DOHH2 (cell line): Measurements from ENCODE around the gene TCF12.
"Not testable (repeated sequence)": the region's sequence is repeated elsewhere in the genome, so short reads cannot be mapped to it uniquely, and the experiment has no call there.

ENCODE experiments used
- H3F3A ChIP-seq: fragments of 200-600 bp; sonication (generic), shearing (Covaris generic); 2 replicates; pipeline ENCODE4 v1.6.0; 2016; ENCODE audit warnings: antibody characterized with exemption, mild to moderate bottlenecking; ENCODE audit not compliant: control insufficient read depth, insufficient read depth
- H3K27ac ChIP-seq: fragments of 200-600 bp; sonication (generic); 2 replicates; pipeline ENCODE4 v1.5.1; 2014; ENCODE audit warnings: low read depth, mild to moderate bottlenecking, low read length, moderate library complexity
- H3K27me3 ChIP-seq: fragments of 200-600 bp; sonication (generic); 2 replicates; pipeline ENCODE4 v1.6.1; 2014; ENCODE audit warnings: mild to moderate bottlenecking, low read length, mixed read lengths; ENCODE audit not compliant: control insufficient read depth
- H3K36me3 ChIP-seq: fragments of 200-600 bp; sonication (generic); 2 replicates; pipeline ENCODE4 v1.6.1; 2014; ENCODE audit warnings: mild to moderate bottlenecking, low read length, moderate library complexity, mixed read lengths; ENCODE audit not compliant: control insufficient read depth
- H3K4me1 ChIP-seq: fragments of 200-600 bp; sonication (generic); 2 replicates; pipeline ENCODE4 v1.6.1; 2014; ENCODE audit warnings: mild to moderate bottlenecking, low read length, mixed read lengths; ENCODE audit not compliant: control insufficient read depth
- H3K4me2 ChIP-seq: fragments of 200-600 bp; sonication (generic); 2 replicates; pipeline ENCODE4 v1.6.0; 2014; ENCODE audit warnings: mild to moderate bottlenecking, low read length, moderate library complexity
- H3K4me3 ChIP-seq: fragments of 200-600 bp; sonication (generic); 2 replicates; pipeline ENCODE4 v1.5.1; 2014; ENCODE audit warnings: mild to moderate bottlenecking, low read length, mixed read lengths
- H3K79me2 ChIP-seq: fragments of 200-600 bp; sonication (generic); 2 replicates; pipeline ENCODE4 v1.6.1; 2014; ENCODE audit warnings: mild to moderate bottlenecking, low read length, mixed read lengths; ENCODE audit not compliant: control insufficient read depth
- H3K9me2 ChIP-seq: fragments of 200-600 bp; sonication (generic); replicated peaks from 2 replicates; pipeline ENCODE4 v1.6.1; 2014; ENCODE audit warnings: mild to moderate bottlenecking, low read length, mixed read lengths; ENCODE audit not compliant: control insufficient read depth
- H3K9me3 ChIP-seq: fragments of 200-600 bp; sonication (generic); 2 replicates; pipeline ENCODE4 v1.6.1; 2014; ENCODE audit warnings: antibody characterized with exemption, low read length, mixed read lengths; ENCODE audit not compliant: control insufficient read depth, insufficient read depth
- H4K20me1 ChIP-seq: fragments of 200-600 bp; sonication (generic); 2 replicates; pipeline ENCODE4 v1.6.0; 2014; ENCODE audit warnings: low read depth, mild to moderate bottlenecking, antibody characterized with exemption, low read length, moderate library complexity; ENCODE audit not compliant: control insufficient read depth, insufficient read depth
- EZH2phosphoT487 ChIP-seq: fragments of 200-600 bp; sonication (generic); IDR thresholded peaks from 2 replicates; pipeline ENCODE4 v1.6.1; 2017; ENCODE audit warnings: borderline replicate concordance, mild to moderate bottlenecking, antibody characterized with exemption, low read length, moderate library complexity, mixed read lengths
- TF ChIP-seq, protein P1 (sequence below): fragments of 200-600 bp; sonication (generic); IDR thresholded peaks from one replicate; pipeline ENCODE4 v1.5.1; 2014; ENCODE audit warnings: antibody characterized with exemption, mild to moderate bottlenecking, low read depth, low read length; ENCODE audit not compliant: poor library complexity, severe bottlenecking

TCF12 gene

GRCh38 chr15:57148262-57148661 is 229.8 kb downstream of the TCF12 start:
- no peak for TF ChIP-seq EZH2phosphoT487
- TF ChIP-seq, protein P1, sequence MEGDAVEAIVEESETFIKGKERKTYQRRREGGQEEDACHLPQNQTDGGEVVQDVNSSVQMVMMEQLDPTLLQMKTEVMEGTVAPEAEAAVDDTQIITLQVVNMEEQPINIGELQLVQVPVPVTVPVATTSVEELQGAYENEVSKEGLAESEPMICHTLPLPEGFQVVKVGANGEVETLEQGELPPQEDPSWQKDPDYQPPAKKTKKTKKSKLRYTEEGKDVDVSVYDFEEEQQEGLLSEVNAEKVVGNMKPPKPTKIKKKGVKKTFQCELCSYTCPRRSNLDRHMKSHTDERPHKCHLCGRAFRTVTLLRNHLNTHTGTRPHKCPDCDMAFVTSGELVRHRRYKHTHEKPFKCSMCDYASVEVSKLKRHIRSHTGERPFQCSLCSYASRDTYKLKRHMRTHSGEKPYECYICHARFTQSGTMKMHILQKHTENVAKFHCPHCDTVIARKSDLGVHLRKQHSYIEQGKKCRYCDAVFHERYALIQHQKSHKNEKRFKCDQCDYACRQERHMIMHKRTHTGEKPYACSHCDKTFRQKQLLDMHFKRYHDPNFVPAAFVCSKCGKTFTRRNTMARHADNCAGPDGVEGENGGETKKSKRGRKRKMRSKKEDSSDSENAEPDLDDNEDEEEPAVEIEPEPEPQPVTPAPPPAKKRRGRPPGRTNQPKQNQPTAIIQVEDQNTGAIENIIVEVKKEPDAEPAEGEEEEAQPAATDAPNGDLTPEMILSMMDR, result no peak
- Histone ChIP-seq H3K27me3 (no peaks in the 10 kb centered on the region), H3K4me3 (no peak overlapping the region), H3K4me1 (peaks cover 21% of the 10 kb centered on the region), H3K79me2 (peaks cover 5% of the 10 kb centered on the region), H3K9me3 (no peaks in the 10 kb centered on the region), H3F3A (0 out of 2 replicates have a peak, but pooled peaks cover under 1% of the 10 kb centered on the region), H3K36me3 (peaks cover 11% of the 10 kb centered on the region; the same call in 1 of the 2 replicates), H3K9me2 (no peaks in the 10 kb centered on the region), H4K20me1 (no peaks in the 10 kb centered on the region; the same call in 1 of the 2 replicates), H3K4me2 (no peak overlapping the region), H3K27ac (no peak overlapping the region)

DNA sequence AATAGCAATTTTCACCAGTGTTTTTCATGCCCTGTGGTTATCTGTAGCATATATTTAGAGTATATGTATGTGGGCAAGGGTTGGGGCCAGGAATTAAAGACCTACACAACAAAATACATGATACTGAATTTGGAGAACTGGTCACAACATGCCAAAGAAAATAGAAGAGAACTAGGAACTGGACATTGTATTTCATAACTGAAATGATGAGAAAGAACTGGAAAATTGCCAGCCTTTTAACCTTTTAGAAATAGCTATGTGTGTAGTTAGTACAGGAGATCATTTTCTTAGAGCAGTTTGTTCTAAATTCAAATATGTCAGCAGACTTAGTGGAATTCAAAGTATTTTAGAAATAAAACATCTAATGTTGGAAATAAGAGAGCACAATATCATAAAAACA is 230.8 kb downstream of the TCF12 start:
- TF ChIP-seq EZH2phosphoT487, result no peak
- TF ChIP-seq, protein P1, result no peak
- H3K9me2 ChIP-seq, result no peaks in the 10 kb centered on the region
- no peak overlapping the region for H3K4me2 ChIP-seq
- H3K9me3 ChIP-seq, result no peaks in the 10 kb centered on the region
- H3K36me3 ChIP-seq, result peaks cover 11% of the 10 kb centered on the region; the same call in 1 of the 2 replicates
- no peaks in the 10 kb centered on the region for H3K27me3 ChIP-seq
- H3K27ac ChIP-seq, result no peak overlapping the region
- peaks cover 21% of the 10 kb centered on the region for H3K4me1 ChIP-seq
- no peak overlapping the region for H3K4me3 ChIP-seq
- H3K79me2 ChIP-seq, result peaks cover 5% of the 10 kb centered on the region
- H4K20me1 ChIP-seq, result no peaks in the 10 kb centered on the region; the same call in 1 of the 2 replicates
- H3F3A ChIP-seq, result no peaks in the 10 kb centered on the region

GRCh38 chr15:57150066-57150865 is 231.8 kb downstream of the TCF12 start:
- no peaks in the 10 kb centered on the region for H3K27me3 ChIP-seq
- H3K27ac ChIP-seq, result no peak overlapping the region
- H3K4me1 ChIP-seq, result peaks cover 21% of the 10 kb centered on the region
- TF ChIP-seq, protein P1, result no peak
- no peak for TF ChIP-seq EZH2phosphoT487
- H3F3A ChIP-seq, result no peaks in the 10 kb centered on the region
- no peak overlapping the region for H3K4me2 ChIP-seq
- H3K9me2 ChIP-seq, result no peaks in the 10 kb centered on the region
- no peak overlapping the region for H3K4me3 ChIP-seq
- no peaks in the 10 kb centered on the region for H3K9me3 ChIP-seq
- no peaks in the 10 kb centered on the region; the same call in 1 of the 2 replicates for H4K20me1 ChIP-seq
- peaks cover 5% of the 10 kb centered on the region for H3K79me2 ChIP-seq
- peaks cover 11% of the 10 kb centered on the region; the same call in 1 of the 2 replicates for H3K36me3 ChIP-seq

DNA sequence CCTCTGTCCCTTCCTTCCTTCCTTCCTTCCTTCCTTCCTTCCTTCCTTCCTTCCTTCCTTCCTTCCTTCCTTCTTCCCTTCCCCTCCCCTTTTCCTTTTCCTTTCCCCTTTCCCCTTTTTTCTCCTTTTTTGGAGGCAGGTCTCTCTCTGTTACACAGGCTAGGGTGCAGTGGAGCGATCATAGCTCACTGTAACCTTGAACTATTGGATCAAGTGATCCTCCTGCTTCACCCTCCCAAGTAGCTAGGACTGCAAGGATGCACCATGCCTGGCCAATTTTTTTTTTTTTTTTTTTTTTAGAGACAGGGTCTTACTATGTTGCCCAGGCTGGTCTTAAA is 232.4 kb downstream of the TCF12 start:
- not testable (repeated sequence) for H3K9me3 ChIP-seq, H3K79me2 ChIP-seq, H3K9me2 ChIP-seq, H3K27me3 ChIP-seq, H4K20me1 ChIP-seq, H3K27ac ChIP-seq, H3F3A ChIP-seq, H3K4me2 ChIP-seq, H3K4me3 ChIP-seq
- Histone ChIP-seq H3K4me1 (peaks cover 21% of the 10 kb centered on the region), H3K36me3 (peaks cover 11% of the 10 kb centered on the region; the same call in 1 of the 2 replicates)
